ENCODE data around the gene CKAP2L.

- TF ChIP-seq POLR2A (IDR thresholded peaks at IDR 0.05), result no peak
- TF ChIP-seq EP300 (IDR thresholded peaks at IDR 0.05; ENCODE audit: low read depth), result no peak
- no peak for TF ChIP-seq CTCF (IDR thresholded peaks at IDR 0.05)
- TF ChIP-seq POLR2AphosphoS5 (IDR thresholded peaks at IDR 0.05), result no peak
Measured at GRCh38 chr2:112767693-112768330, 3.4 kb upstream of the CKAP2L start.
